B cell (primary cell): Measurements from ENCODE around the gene OR3A3. TPM values are rescaled to one million over a fixed set of nuclear protein-coding genes. Genes with fewer than 3 reads are reported as not detected.
"Not testable (repeated sequence)": the region's sequence is repeated elsewhere in the genome, so short reads cannot be mapped to it uniquely, and the experiment has no call there.

Experiments used
- ATAC-seq: fragments of 200-7000 bp; cut with Tn5 transposase; one replicate; pipeline ENCODE4 v1.10.0; 2021; ENCODE audit warnings: low read depth, mild to moderate bottlenecking, moderate number of reproducible peaks, moderate library complexity
- CTCF ChIA-PET: fragments of 350-600 bp; sonication (Branson Sonifier 250); formaldehyde crosslinking; loops from one replicate; lab custom pipeline; 2021; ENCODE audit warnings: antibody characterized with exemption, inconsistent platforms; lab: Charles Lee
- POLR2A ChIA-PET: fragments of 350-600 bp; sonication (Branson Sonifier 250); formaldehyde crosslinking; loops from one replicate; lab custom pipeline; 2021; ENCODE audit warnings: antibody characterized with exemption; lab: Charles Lee
- DNase-seq: peaks from one replicate; pipeline ENCODE4 v3.0.0; 2013
- H2AFZ ChIP-seq: 2 replicates; pipeline ENCODE4 v1.6.1; 2012; ENCODE audit warnings: mild to moderate bottlenecking, low read depth, low read length; ENCODE audit not compliant: insufficient read depth, poor library complexity, severe bottlenecking
- H3K27ac ChIP-seq, 2 donors: 1 replicate in 1 of 2; 2 replicates in 1 of 2; pipeline ENCODE4 v1.5.1; 2012 to 2013; ENCODE audit warnings: low read length in 2 of 2, mild to moderate bottlenecking in 2 of 2, moderate library complexity in 1 of 2
- H3K27me3 ChIP-seq, 4 experiments: fragments of 200-600 bp in 1 of 4; sonication (generic) in 1 of 4; replicated peaks in 1 of 4; 1 replicate in 2 of 4; 2 replicates in 2 of 4; pipeline versions ENCODE4 v1.6.1 to v1.7.0; 2013 to 2016; ENCODE audit warnings: low read length in 3 of 4, mild to moderate bottlenecking in 2 of 4, mixed read lengths in 1 of 4, moderate library complexity in 1 of 4; ENCODE audit not compliant: insufficient read depth in 4 of 4, control insufficient read depth in 3 of 4; ENCODE audit errors: control extremely low read depth in 1 of 4
- H3K36me3 ChIP-seq, 2 experiments: replicated peaks in 1 of 2; 1 replicate in 1 of 2; 2 replicates in 1 of 2; pipeline versions ENCODE4 v1.6.1 to v1.7.1; 2013; ENCODE audit warnings: low read length in 1 of 2; ENCODE audit not compliant: insufficient read depth in 2 of 2, control insufficient read depth in 1 of 2; ENCODE audit errors: control extremely low read depth in 1 of 2, extremely low read depth in 1 of 2
- H3K4me1 ChIP-seq, 2 donors: fragments of 200-600 bp in 1 of 2; sonication (generic) in 1 of 2; 1 replicate in 1 of 2; 2 replicates in 1 of 2; pipeline versions ENCODE4 v1.5.1 to v1.6.1; 2013 to 2017; ENCODE audit warnings: low read length in 2 of 2; ENCODE audit not compliant: control insufficient read depth in 2 of 2, insufficient read depth in 2 of 2
- H3K4me2 ChIP-seq: replicated peaks from 2 replicates; pipeline ENCODE3; 2012; ENCODE audit warnings: mild to moderate bottlenecking, low read depth, low read length; ENCODE audit not compliant: poor library complexity, severe bottlenecking
- H3K4me3 ChIP-seq, 5 experiments: fragments of 200-600 bp in 1 of 5; sonication (generic) in 1 of 5; 1 replicate in 3 of 5; 2 replicates in 2 of 5; pipeline versions ENCODE4 v1.5.1 to v1.7.0; 2011 to 2016; ENCODE audit warnings: low read length in 4 of 5, mild to moderate bottlenecking in 4 of 5, low read depth in 2 of 5, control low read depth in 1 of 5, moderate library complexity in 1 of 5; ENCODE audit not compliant: insufficient read depth in 1 of 5; ENCODE audit errors: control extremely low read depth in 1 of 5, extremely low read depth in 1 of 5
- H3K79me2 ChIP-seq: fragments of 200-600 bp; sonication (generic); one replicate; pipeline ENCODE4 v1.6.0; 2016; ENCODE audit warnings: low read length; ENCODE audit not compliant: control insufficient read depth, insufficient read depth
- H3K9ac ChIP-seq: fragments of 200-600 bp; sonication (generic); 2 replicates; pipeline ENCODE4 v1.6.1; 2017; ENCODE audit warnings: mild to moderate bottlenecking, low read length, moderate library complexity
- H3K9me3 ChIP-seq, 3 donors: one replicate each; pipeline versions ENCODE4 v1.6.1 to v1.7.1; 2013; ENCODE audit warnings: low read length in 2 of 3; ENCODE audit not compliant: control insufficient read depth in 2 of 3, insufficient read depth in 1 of 3; ENCODE audit errors: control extremely low read depth in 1 of 3
- H4K20me1 ChIP-seq: 2 replicates; pipeline ENCODE4 v1.6.0; 2012; ENCODE audit warnings: mild to moderate bottlenecking, low read length; ENCODE audit not compliant: insufficient read depth, control insufficient read depth, poor library complexity, severe bottlenecking
- H3K27ac Mint-ChIP-seq: one replicate; pipeline ENCODE4 v1.8.0; 2021; ENCODE audit warnings: mixed read lengths
- H3K27me3 Mint-ChIP-seq: one replicate; pipeline ENCODE4 v1.8.0; 2021; ENCODE audit warnings: mixed read lengths
- H3K4me1 Mint-ChIP-seq: one replicate; pipeline ENCODE4 v1.8.0; 2021; ENCODE audit warnings: mixed read lengths
- H3K4me3 Mint-ChIP-seq: one replicate; pipeline ENCODE4 v1.8.0; 2021; ENCODE audit warnings: mixed read lengths
- H3K9me3 Mint-ChIP-seq: one replicate; pipeline ENCODE4 v1.8.0; 2022; ENCODE audit warnings: mixed read lengths; ENCODE audit not compliant: insufficient read depth
- EZH2 ChIP-seq: IDR thresholded peaks from 2 replicates; pipeline ENCODE4 v1.6.1; 2012; ENCODE audit warnings: borderline replicate concordance, low read depth, mild to moderate bottlenecking, moderate library complexity, low read length; ENCODE audit not compliant: insufficient read depth, poor library complexity, severe bottlenecking
- WGBS: methylation state at CpG from one replicate; pipeline ENCODE4 v1.1.5; 2013; ENCODE audit warnings: missing lambda C conversion rate; ENCODE audit not compliant: insufficient coverage; 5-methylcytosine and 5-hydroxymethylcytosine counted together
- intact Hi-C: fragments of 100-400 bp; cut with micrococcal nuclease; formaldehyde crosslinking; loops from one replicate; pipeline ENCODE4 v1.10.0; 2022
- polyA plus RNA-seq: library from polyadenylated mRNA; depleted of rRNA; stranded (reverse); fragments of >200 nt; gene quantifications from 2 replicates; pipeline ENCODE4 v1.2.3, GENCODE V29; 2012
- total RNA-seq, 2 donors: library from RNA; stranded (reverse); fragments of 120-200 nt in 1 of 2; gene quantifications; 1 replicate in 1 of 2; 2 replicates in 1 of 2; pipeline versions ENCODE4 v1.2.3 to v1.2.4, GENCODE V29; 2013 to 2022
- TF ChIP-seq, protein P1 (sequence below): fragments of 200-600 bp; IDR thresholded peaks from one replicate; pipeline ENCODE4 v1.8.0; 2022; ENCODE audit warnings: antibody characterized with exemption, mild to moderate bottlenecking

The OR3A3 gene
- total and polyA plus RNA-seq, 2 donors (not counting 1 experiment from before 2014, with no cell fraction given): not detected

DNA sequence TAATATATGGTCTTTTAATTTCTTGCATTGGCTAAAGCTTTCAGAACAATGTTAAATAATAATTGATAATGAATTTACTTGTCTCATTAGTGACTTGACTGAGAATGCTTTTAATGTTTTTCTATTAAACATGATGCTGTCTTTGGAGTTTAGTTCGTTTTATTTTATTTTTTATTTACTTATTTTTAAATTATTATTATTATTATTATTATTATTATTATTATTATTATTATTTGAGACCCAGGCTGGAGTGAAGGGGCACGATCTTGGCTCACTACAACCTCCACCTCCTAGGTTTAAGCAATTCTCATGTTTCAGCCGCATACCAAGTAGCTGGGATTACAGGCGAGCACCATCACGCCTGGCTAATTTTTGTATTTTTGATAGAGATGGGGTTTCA is 4.4 kb downstream of the OR3A3 start:
- Histone ChIP-seq H2AFZ (no peak overlapping the region), H3K4me1 (no peaks in the 10 kb centered on the region), H4K20me1 (no peaks in the 10 kb centered on the region), H3K4me2 (no peak overlapping the region), H3K36me3 (no peaks in the 10 kb centered on the region), H3K27me3 (peaks cover 0 to 4% (median 0%) of the 10 kb centered on the region in 4 experiments), H3K4me3 (no peak overlapping the region), H3K79me2 (no peaks in the 10 kb centered on the region), H3K9me3 (no peaks in the 10 kb centered on the region), H3K9ac (no peak overlapping the region), H3K27ac (no peak overlapping the region)
- DNase-seq (no peak), ATAC-seq (no peak)
- CTCF ChIA-PET: no interaction called here
- Mint-ChIP-seq H3K4me3 (no peak overlapping the region), H3K9me3 (no peaks in the 10 kb centered on the region), H3K27ac (no peak overlapping the region), H3K4me1 (no peaks in the 10 kb centered on the region), H3K27me3 (peaks cover 24% of the 10 kb centered on the region)
- TF ChIP-seq, protein P1, sequence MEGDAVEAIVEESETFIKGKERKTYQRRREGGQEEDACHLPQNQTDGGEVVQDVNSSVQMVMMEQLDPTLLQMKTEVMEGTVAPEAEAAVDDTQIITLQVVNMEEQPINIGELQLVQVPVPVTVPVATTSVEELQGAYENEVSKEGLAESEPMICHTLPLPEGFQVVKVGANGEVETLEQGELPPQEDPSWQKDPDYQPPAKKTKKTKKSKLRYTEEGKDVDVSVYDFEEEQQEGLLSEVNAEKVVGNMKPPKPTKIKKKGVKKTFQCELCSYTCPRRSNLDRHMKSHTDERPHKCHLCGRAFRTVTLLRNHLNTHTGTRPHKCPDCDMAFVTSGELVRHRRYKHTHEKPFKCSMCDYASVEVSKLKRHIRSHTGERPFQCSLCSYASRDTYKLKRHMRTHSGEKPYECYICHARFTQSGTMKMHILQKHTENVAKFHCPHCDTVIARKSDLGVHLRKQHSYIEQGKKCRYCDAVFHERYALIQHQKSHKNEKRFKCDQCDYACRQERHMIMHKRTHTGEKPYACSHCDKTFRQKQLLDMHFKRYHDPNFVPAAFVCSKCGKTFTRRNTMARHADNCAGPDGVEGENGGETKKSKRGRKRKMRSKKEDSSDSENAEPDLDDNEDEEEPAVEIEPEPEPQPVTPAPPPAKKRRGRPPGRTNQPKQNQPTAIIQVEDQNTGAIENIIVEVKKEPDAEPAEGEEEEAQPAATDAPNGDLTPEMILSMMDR: no peak
- no peak for TF ChIP-seq EZH2
- intact Hi-C loops: no loop called here
- 85% methylated on average over 2 of the region's 5 CpGs for WGBS
- POLR2A ChIA-PET: no interaction called here

DNA sequence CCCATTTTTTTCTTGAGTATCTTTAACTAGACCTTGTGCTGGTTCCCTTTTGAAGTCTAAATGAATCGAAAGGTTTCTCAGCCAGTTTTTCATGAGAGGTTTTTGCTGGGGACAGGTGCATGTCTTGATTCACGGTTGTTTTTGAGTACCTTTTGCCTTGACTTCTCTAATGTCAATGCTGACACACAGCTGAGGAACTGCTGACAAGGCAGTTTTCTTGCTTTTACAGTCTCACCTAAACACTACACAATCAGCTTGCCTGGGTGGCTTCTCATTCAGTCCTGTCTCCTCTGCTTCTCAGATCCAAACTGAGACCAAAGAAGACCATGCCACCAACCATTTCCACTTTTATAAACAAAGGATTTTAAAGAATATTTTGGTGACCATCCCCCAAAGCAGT is 7.1 kb downstream of the OR3A3 start:
- Histone ChIP-seq H4K20me1 (no peaks in the 10 kb centered on the region), H3K79me2 (no peaks in the 10 kb centered on the region), H3K9me3 (no peaks in the 10 kb centered on the region), H3K9ac (no peak overlapping the region), H3K36me3 (no peaks in the 10 kb centered on the region), H3K27me3 (peaks cover 0 to 7% (median 2%) of the 10 kb centered on the region in 4 experiments), H3K4me3 (no peak overlapping the region), H2AFZ (no peak overlapping the region), H3K27ac (no peak overlapping the region), H3K4me2 (no peak overlapping the region), H3K4me1 (no peaks in the 10 kb centered on the region)
- Mint-ChIP-seq H3K4me1 (no peaks in the 10 kb centered on the region), H3K9me3 (no peaks in the 10 kb centered on the region), H3K27ac (no peak overlapping the region), H3K4me3 (no peak overlapping the region), H3K27me3 (peaks cover 29% of the 10 kb centered on the region)
- POLR2A ChIA-PET: no interaction called here
- CTCF ChIA-PET: no interaction called here
- intact Hi-C loops: no loop called here
- DNase-seq (no peak), ATAC-seq (no peak)
- TF ChIP-seq EZH2: no peak
- TF ChIP-seq, protein P1: no peak
- WGBS: 67% methylated on average over 1 of the region's 2 CpGs

DNA sequence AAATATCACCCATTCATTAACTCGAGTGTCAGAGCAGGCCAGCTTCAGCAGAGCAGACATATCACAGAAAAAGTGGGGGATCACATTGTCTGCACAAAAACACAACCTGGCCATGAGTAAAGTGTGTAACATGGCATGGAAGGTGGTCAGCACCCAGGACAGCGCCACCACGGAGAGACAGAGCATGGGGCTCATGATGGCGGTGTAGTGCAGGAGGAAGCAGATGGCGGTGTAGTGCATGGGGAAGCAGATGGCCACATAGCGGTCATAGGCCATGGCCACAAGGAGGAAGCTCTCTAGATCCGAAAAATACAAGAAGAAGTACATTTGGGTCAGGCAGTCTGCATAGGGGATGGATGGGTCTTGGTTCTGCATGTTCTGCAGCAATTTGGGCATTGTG is 22.0 kb downstream of the OR3A3 start:
- H3K4me3 ChIP-seq, intact Hi-C loops, CTCF ChIA-PET, H3K4me3 Mint-ChIP-seq, H3K27me3 ChIP-seq, H3K4me2 ChIP-seq, H3K4me1 Mint-ChIP-seq, ATAC-seq, H3K9me3 Mint-ChIP-seq, H3K27ac Mint-ChIP-seq, H3K79me2 ChIP-seq, H2AFZ ChIP-seq, H3K9ac ChIP-seq, H4K20me1 ChIP-seq, H3K9me3 ChIP-seq, H3K4me1 ChIP-seq, POLR2A ChIA-PET, H3K27ac ChIP-seq, H3K36me3 ChIP-seq: not testable (repeated sequence)
- 9% methylated on average over 6 of the region's 7 CpGs for WGBS
- DNase-seq: peak; percentile 7
- peaks cover 29% of the 10 kb centered on the region for H3K27me3 Mint-ChIP-seq
